SU-DHL-6 (cell line): ENCODE results near the gene ATG10.
A peak's percentile ranks its signal among the peaks of the same experiment; 100 is the strongest.

Source experiments
- H2AFZ ChIP-seq: fragments of 200-600 bp; sonication (generic); 2 replicates; pipeline ENCODE4 v1.6.1; 2014; ENCODE audit warnings: low read depth, mild to moderate bottlenecking, moderate library complexity, mixed read lengths, antibody characterized with exemption, low read length; ENCODE audit not compliant: severe bottlenecking
- H3F3A ChIP-seq: fragments of 200-600 bp; shearing (Covaris generic); 2 replicates; pipeline ENCODE4 v1.6.0; 2016; ENCODE audit warnings: antibody characterized with exemption, mild to moderate bottlenecking; ENCODE audit not compliant: insufficient read depth
- H3K27ac ChIP-seq: fragments of 200-600 bp; sonication (generic); 2 replicates; pipeline ENCODE4 v1.5.1; 2016; ENCODE audit warnings: low read depth, mild to moderate bottlenecking, low read length, moderate library complexity, mixed read lengths
- H3K27me3 ChIP-seq: fragments of 200-600 bp; sonication (generic), shearing (Covaris generic); 2 replicates; pipeline ENCODE4 v1.6.0; 2014; ENCODE audit warnings: mild to moderate bottlenecking, low read length
- H3K36me3 ChIP-seq: fragments of 200-600 bp; sonication (generic); 2 replicates; pipeline ENCODE4 v1.6.1; 2014; ENCODE audit warnings: mild to moderate bottlenecking, low read length, mixed read lengths
- H3K4me2 ChIP-seq: fragments of 300-600, 200-600 bp; shearing (Covaris generic), sonication (generic); 2 replicates; pipeline ENCODE4 v1.6.0; 2014; ENCODE audit warnings: low read length, low read depth, mild to moderate bottlenecking; ENCODE audit not compliant: poor library complexity, severe bottlenecking
- H3K4me3 ChIP-seq: fragments of 200-600 bp; sonication (generic); 2 replicates; pipeline ENCODE4 v1.5.1; 2014; ENCODE audit warnings: antibody characterized with exemption, low read length, mild to moderate bottlenecking, mixed read lengths; ENCODE audit not compliant: insufficient read depth, poor library complexity, severe bottlenecking
- H3K79me2 ChIP-seq: fragments of 200-600 bp; sonication (generic); 2 replicates; pipeline ENCODE4 v1.6.1; 2014; ENCODE audit warnings: mild to moderate bottlenecking, low read length, moderate library complexity; ENCODE audit not compliant: insufficient read depth
- H3K9ac ChIP-seq: fragments of 200-600 bp; sonication (generic); 2 replicates; pipeline ENCODE4 v1.7.0; 2014; ENCODE audit warnings: mild to moderate bottlenecking, low read length
- H3K9me2 ChIP-seq: fragments of 200-600 bp; sonication (generic); replicated peaks from 2 replicates; pipeline ENCODE4 v1.6.1; 2014; ENCODE audit warnings: low read length; ENCODE audit not compliant: insufficient read depth
- H3K9me3 ChIP-seq: fragments of 200-600 bp; sonication (generic); 2 replicates; pipeline ENCODE4 v1.6.1; 2014; ENCODE audit warnings: low read length, mixed read lengths; ENCODE audit not compliant: insufficient read depth
- H4K20me1 ChIP-seq: fragments of 200-600 bp; sonication (generic); 2 replicates; pipeline ENCODE4 v1.6.1; 2014; ENCODE audit warnings: low read depth, mild to moderate bottlenecking, antibody characterized with exemption, low read length, moderate library complexity, mixed read lengths
- EZH2phosphoT487 ChIP-seq: fragments of 200-600 bp; sonication (generic), shearing (Covaris generic); conservative IDR thresholded peaks from 2 replicates; pipeline ENCODE4 v1.6.1; 2018; ENCODE audit warnings: mild to moderate bottlenecking, antibody characterized with exemption, low read length, moderate library complexity, mixed read lengths
- TF ChIP-seq, protein P1 (sequence below): fragments of 200-600 bp; sonication (generic); IDR thresholded peaks from one replicate; pipeline ENCODE4 v1.5.1; 2017; ENCODE audit warnings: antibody characterized with exemption, mild to moderate bottlenecking, low read length, moderate library complexity; ENCODE audit not compliant: insufficient read depth, poor library complexity, severe bottlenecking

ATG10 gene

DNA sequence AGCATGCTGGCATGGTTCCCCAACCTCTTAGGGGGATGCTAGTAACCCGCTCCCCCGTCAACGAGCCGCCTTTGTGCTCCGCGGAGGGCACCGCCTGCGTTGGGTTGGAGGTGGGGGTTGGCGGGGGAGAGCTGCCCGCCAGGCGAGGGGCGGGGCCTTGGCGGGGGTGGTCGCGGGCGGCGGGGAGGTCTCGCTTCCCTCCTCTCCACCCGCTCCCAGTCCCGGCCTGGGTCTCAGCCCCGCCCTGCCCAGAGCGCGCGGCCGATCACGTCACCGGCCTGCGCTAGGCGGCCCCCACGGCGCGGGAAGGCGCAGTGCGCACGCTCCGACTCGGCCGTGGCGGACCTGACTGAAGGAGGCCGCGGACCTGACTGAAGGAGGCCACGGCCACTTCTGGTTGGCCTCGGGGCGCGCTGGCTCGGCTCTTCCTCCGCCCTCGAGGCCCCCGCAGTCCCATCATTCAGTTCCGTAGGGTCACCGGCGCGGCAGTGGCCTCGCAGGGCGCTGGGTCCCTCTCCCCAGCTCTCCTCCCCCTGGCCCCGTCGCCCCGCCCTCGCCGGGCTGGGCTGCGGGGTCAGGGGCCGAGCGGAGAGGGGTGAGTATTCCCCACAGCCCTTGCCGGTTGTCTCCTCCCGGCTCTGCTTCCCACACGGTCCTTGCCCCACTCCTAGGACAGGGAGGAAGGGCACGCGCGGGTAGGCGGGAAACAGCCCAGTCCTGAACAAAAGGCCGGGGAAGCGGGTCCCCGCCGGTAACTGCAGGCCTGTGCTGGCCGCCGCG is at the start of gene ATG10:
Gene ATG10 (plus strand): TSS at position 312 of the 780 bp plus-strand sequence. CDS start 15,548 bp downstream, outside the sequence.
- Histone ChIP-seq H3K27ac (peak within 1 kb of the TSS; percentile 59), H2AFZ (peak within 1 kb of the TSS; percentile 92), H3F3A (peaks cover 11% of the 10 kb centered on the region; the same call in 1 of the 2 replicates)

DNA sequence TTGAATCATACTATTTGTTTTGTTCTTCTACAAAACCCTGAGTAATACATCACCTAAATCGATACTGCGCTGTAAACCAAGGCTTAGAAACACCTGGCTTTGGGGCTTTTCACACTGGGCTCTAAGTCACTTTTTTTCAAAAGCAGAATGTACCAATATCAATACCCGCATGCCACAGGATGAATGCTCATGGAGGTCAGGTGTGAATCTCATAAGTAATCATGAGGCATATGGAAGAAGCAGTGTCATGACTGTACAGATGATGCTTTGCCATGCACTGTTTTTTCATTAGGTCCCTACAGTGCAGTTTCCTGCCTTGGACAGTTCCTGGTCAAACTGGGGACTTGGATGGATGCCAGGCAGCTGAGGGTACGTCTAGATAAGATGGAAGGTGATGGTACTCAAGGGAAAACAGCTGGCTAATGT is 49.0 kb upstream of the ATG10 start:
- TF ChIP-seq, protein P1, sequence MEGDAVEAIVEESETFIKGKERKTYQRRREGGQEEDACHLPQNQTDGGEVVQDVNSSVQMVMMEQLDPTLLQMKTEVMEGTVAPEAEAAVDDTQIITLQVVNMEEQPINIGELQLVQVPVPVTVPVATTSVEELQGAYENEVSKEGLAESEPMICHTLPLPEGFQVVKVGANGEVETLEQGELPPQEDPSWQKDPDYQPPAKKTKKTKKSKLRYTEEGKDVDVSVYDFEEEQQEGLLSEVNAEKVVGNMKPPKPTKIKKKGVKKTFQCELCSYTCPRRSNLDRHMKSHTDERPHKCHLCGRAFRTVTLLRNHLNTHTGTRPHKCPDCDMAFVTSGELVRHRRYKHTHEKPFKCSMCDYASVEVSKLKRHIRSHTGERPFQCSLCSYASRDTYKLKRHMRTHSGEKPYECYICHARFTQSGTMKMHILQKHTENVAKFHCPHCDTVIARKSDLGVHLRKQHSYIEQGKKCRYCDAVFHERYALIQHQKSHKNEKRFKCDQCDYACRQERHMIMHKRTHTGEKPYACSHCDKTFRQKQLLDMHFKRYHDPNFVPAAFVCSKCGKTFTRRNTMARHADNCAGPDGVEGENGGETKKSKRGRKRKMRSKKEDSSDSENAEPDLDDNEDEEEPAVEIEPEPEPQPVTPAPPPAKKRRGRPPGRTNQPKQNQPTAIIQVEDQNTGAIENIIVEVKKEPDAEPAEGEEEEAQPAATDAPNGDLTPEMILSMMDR: no peak
- no peak for TF ChIP-seq EZH2phosphoT487
- Histone ChIP-seq H2AFZ (no peak overlapping the region), H3K4me2 (no peak overlapping the region), H3F3A (no peaks in the 10 kb centered on the region), H3K27me3 (no peaks in the 10 kb centered on the region), H3K36me3 (no peaks in the 10 kb centered on the region), H3K27ac (no peak overlapping the region), H3K4me3 (no peak overlapping the region), H3K79me2 (no peaks in the 10 kb centered on the region), H4K20me1 (no peaks in the 10 kb centered on the region), H3K9me3 (no peaks in the 10 kb centered on the region), H3K9ac (no peak overlapping the region), H3K9me2 (no peaks in the 10 kb centered on the region)

More for the DNA sequence above, at the start of gene ATG10:
- H3K9ac ChIP-seq: peak within 1 kb of the TSS; percentile 80
- TF ChIP-seq EZH2phosphoT487: no peak
- TF ChIP-seq, protein P1: no peak
- no peaks in the 10 kb centered on the region for H3K79me2 ChIP-seq
- H3K36me3 ChIP-seq: no peaks in the 10 kb centered on the region
- H3K9me3 ChIP-seq: no peaks in the 10 kb centered on the region
- peak within 1 kb of the TSS; percentile 97 for H3K4me2 ChIP-seq
- no peaks in the 10 kb centered on the region for H3K27me3 ChIP-seq
- peak within 1 kb of the TSS; percentile 68 for H3K4me3 ChIP-seq
- H4K20me1 ChIP-seq: no peaks in the 10 kb centered on the region
- no peaks in the 10 kb centered on the region for H3K9me2 ChIP-seq

DNA sequence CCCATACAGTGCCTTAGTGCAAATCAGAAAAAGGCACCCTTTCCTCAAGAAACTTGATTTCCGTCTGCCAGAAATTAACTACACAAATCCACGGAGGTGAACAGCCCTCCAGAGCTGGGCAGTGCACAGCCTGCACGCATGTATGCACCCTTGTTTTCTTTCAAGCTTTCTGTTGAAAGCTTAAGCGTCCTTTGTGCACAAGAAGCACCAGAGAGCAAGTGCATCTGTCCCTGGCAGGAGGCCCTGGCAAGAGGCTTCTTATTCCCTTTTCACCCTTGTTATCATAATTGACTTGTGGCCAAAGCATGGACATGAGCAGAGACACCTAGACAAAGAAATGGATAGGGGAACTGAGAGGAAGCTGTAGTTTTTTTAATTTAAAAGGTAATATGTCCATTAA is 47.4 kb upstream of the ATG10 start:
- Histone ChIP-seq H3K36me3 (no peaks in the 10 kb centered on the region), H3K4me3 (no peak overlapping the region), H3K9ac (no peak overlapping the region), H3K9me2 (no peaks in the 10 kb centered on the region), H3K79me2 (no peaks in the 10 kb centered on the region), H3K9me3 (no peaks in the 10 kb centered on the region), H3K27me3 (no peaks in the 10 kb centered on the region), H4K20me1 (no peaks in the 10 kb centered on the region), H3K27ac (no peak overlapping the region), H3F3A (no peaks in the 10 kb centered on the region), H2AFZ (no peak overlapping the region), H3K4me2 (no peak overlapping the region)
- TF ChIP-seq, protein P1: no peak
- no peak for TF ChIP-seq EZH2phosphoT487
